SH-SY5Y (cell line): ENCODE measurements around the gene TDRKH.

Source experiments
- GATA2 ChIP-seq: IDR thresholded peaks from 2 replicates; pipeline ENCODE4 v1.6.1; 2011; ENCODE audit warnings: mild to moderate bottlenecking, low read depth, low read length
- GATA3 ChIP-seq: IDR thresholded peaks from 2 replicates; pipeline ENCODE4 v1.6.1; 2011; ENCODE audit warnings: low read depth, mild to moderate bottlenecking, low read length, moderate library complexity

TDRKH gene

DNA sequence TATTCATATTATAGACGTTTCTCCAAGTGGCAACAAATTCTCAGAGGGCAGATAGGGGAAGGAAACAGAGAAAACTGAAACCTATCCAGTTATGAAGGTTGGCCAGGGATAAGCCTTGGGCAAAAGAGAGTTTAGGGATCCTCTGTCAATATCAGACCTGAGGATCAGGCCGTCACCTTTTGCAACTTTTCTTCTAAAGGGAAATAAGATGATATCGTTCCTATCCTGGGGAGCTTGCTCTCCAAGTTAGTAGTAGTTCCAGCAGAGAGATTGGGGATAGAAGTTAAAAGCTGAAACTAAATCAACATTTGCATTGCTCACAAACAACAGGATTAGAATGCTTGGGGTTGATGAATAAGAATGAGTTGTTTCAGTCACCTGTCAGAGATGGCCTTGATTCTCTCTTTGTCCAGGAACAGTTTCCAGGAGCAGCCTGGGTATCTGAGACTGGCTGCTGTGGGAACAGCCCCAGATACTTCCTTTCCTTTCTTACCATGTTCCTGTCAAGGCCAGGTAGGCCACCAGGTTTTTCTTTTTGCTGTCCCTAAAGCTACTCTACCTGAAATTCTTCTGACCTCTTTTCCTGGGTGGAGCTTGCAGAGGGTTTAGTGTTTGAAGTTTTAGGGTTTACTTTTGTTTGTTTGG lies 66.5 kb downstream of the TDRKH start:
- TF ChIP-seq GATA3 (no peak), GATA2 (no peak)
